ENCODE results near the gene YPEL2. TPM values are rescaled to one million over a fixed set of nuclear protein-coding genes. Genes with fewer than 3 reads are reported as not detected.

YPEL2 gene
- total and polyA plus RNA-seq, 2 of the 13 experiments (the other 11 are each of a cell fraction or from before 2014, with no cell fraction given): 8.5 to 21.1 TPM

GRCh38 chr17:59331929-59332748 is 684 bp downstream of the YPEL2 start (continued):
- TF ChIP-seq ZNF331 (CRISPR knock-in tag; IDR thresholded peaks at IDR 0.05): no peak
- no peak for TF ChIP-seq PHF21A (CRISPR knock-in tag; IDR thresholded peaks at IDR 0.05)
- TF ChIP-seq ZNF326 (CRISPR knock-in tag; IDR thresholded peaks at IDR 0.05; ENCODE audit: borderline replicate concordance): no peak
- no peak for TF ChIP-seq HDAC2 (CRISPR knock-in tag; IDR thresholded peaks at IDR 0.05)
- no peak for TF ChIP-seq HOXA3 (CRISPR knock-in tag; IDR thresholded peaks at IDR 0.05)
- no peak for TF ChIP-seq ZNF720 (CRISPR knock-in tag; IDR thresholded peaks at IDR 0.05)
- TF ChIP-seq ZNF274 (CRISPR knock-in tag; IDR thresholded peaks at IDR 0.05): 0 out of 2 replicates have a peak, but pooled peaks have one; percentile 51
- no peak for TF ChIP-seq KIAA2018 (CRISPR knock-in tag; IDR thresholded peaks at IDR 0.05; ENCODE audit: borderline replicate concordance)
- TF ChIP-seq ZNF501 (CRISPR knock-in tag; IDR thresholded peaks at IDR 0.05): no peak; the same call in 1 of the 2 replicates
- TF ChIP-seq ZFP91 (CRISPR knock-in tag; IDR thresholded peaks at IDR 0.05; ENCODE audit: borderline replicate concordance): peak; percentile 72
- no peak for TF ChIP-seq ZNF629 (CRISPR knock-in tag; conservative IDR thresholded peaks at IDR 0.05)
- no peak for TF ChIP-seq ZC3H13 (CRISPR knock-in tag; IDR thresholded peaks at IDR 0.05)
- peak; percentile 92 for TF ChIP-seq UBTF (CRISPR knock-in tag; IDR thresholded peaks at IDR 0.05)
- peak; percentile 51; the same call in 1 of the 2 replicates for TF ChIP-seq FOXC1 (CRISPR knock-in tag; IDR thresholded peaks at IDR 0.05; ENCODE audit: borderline replicate concordance)
- TF ChIP-seq KLF12 (CRISPR knock-in tag; IDR thresholded peaks at IDR 0.05; ENCODE audit: borderline replicate concordance): no peak
